Brain microvascular endothelial cell (primary cell): ENCODE results near the gene PSMB8.
A peak's percentile ranks its signal among the peaks of the same experiment; 100 is the strongest.

ENCODE experiments used
- DNase-seq: peaks from one replicate; pipeline ENCODE4 v3.0.0-alpha.2; 2020
- H3K27ac ChIP-seq: fragments of 250-450 bp; sonication (Bioruptor Pico); 2 replicates; pipeline ENCODE4 v1.5.1; 2020; ENCODE audit warnings: mild to moderate bottlenecking, moderate library complexity
- H3K27me3 ChIP-seq: fragments of 250-450 bp; sonication (Bioruptor Pico); replicated peaks from 2 replicates; pipeline ENCODE4 v1.5.1; 2020; ENCODE audit warnings: mild to moderate bottlenecking
- H3K36me3 ChIP-seq: fragments of 250-450 bp; sonication (Bioruptor Pico); replicated peaks from 2 replicates; pipeline ENCODE4 v1.5.1; 2020; ENCODE audit warnings: mild to moderate bottlenecking
- H3K4me3 ChIP-seq: 2 replicates; pipeline ENCODE4 v1.5.1; 2011; ENCODE audit warnings: low read depth, mild to moderate bottlenecking, control low read depth, low read length, moderate library complexity
- in situ Hi-C: cut with HindIII; loops from 2 replicates; pipeline ENCODE4 v1.10.0; 2017; ENCODE audit warnings: low sequenced_read_pairs, low pct_ligation_motif_present
- TF ChIP-seq, protein P1 (sequence below): IDR thresholded peaks from 2 replicates; pipeline ENCODE4 v1.5.1; 2011; ENCODE audit warnings: low read depth, mild to moderate bottlenecking, moderate library complexity, low read length, control low read depth, inconsistent platforms; ENCODE audit errors: missing control alignments

The PSMB8 gene

DNA sequence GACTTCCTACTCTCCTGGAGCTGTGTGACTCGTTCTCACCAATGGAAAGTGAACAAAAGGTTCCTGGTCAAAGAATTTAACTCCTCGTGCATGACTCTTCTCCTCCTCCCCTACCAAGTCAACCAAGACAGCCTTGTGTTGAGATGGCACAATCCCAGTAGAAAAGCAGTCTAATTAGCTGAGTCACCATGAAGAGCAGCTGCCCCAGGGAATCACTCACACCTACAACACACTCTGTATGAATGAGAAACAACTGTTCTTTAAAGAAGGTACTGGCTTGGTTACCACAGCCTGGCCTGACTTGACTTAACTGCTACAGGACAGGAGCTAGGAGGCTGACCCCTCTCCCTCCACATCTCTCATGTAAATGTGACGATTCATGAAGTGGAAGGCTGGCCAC is 24.1 kb downstream of the PSMB8 start:
- TF ChIP-seq, protein P1, sequence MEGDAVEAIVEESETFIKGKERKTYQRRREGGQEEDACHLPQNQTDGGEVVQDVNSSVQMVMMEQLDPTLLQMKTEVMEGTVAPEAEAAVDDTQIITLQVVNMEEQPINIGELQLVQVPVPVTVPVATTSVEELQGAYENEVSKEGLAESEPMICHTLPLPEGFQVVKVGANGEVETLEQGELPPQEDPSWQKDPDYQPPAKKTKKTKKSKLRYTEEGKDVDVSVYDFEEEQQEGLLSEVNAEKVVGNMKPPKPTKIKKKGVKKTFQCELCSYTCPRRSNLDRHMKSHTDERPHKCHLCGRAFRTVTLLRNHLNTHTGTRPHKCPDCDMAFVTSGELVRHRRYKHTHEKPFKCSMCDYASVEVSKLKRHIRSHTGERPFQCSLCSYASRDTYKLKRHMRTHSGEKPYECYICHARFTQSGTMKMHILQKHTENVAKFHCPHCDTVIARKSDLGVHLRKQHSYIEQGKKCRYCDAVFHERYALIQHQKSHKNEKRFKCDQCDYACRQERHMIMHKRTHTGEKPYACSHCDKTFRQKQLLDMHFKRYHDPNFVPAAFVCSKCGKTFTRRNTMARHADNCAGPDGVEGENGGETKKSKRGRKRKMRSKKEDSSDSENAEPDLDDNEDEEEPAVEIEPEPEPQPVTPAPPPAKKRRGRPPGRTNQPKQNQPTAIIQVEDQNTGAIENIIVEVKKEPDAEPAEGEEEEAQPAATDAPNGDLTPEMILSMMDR: no peak
- Histone ChIP-seq H3K36me3 (no peaks in the 10 kb centered on the region), H3K27me3 (no peaks in the 10 kb centered on the region), H3K27ac (no peak overlapping the region), H3K4me3 (no peak overlapping the region)
- peak; percentile 12 for DNase-seq
- in situ Hi-C loops: no loop called here

DNA sequence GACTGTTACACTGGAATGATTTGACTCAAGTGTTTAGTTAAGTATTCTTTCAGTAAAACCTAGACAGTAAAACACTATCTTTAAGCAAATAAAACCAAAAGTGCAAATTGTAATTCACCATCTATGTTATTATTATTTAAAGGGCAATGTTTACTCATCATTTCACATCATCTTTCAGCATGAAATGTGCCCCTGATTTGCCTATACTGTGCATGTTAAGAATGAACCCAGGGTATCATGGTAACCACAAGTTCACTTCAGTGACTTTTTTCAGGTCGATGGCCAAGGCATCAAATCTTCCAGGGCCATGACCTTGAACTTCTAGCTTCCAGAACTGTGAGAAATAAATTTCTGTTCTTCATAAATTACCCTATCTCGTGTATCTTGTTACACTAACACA is 25.0 kb downstream of the PSMB8 start:
- no peak overlapping the region for H3K27ac ChIP-seq
- H3K36me3 ChIP-seq: no peaks in the 10 kb centered on the region
- TF ChIP-seq, protein P1: no peak
- DNase-seq: no peak
- in situ Hi-C loops: no loop called here
- no peak overlapping the region for H3K4me3 ChIP-seq
- no peaks in the 10 kb centered on the region for H3K27me3 ChIP-seq

DNA sequence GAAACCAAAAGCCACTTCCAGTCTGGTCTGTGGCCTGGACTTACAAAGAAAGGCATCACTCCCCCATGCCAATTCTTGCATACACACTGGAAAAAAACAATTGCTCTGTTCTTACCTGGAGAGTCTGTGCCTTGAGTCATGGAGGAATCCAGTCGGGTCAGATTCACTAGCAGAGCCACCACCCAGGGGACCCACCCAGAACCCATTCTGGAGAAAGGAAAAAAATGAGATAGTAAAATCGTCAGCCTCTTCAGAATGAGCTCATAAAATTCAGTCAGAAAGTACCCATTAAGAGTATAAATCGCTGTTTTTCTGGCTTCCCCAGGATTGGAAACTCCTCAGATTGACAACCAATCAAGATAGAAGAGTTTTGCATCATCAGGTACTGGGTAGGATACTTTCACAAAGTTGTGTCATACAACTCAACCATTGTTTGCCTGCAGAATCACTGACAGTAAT is 27.1 kb downstream of the PSMB8 start, which contains the start of gene HLA-DOB:
TSS of gene HLA-DOB (minus strand) at position 257 of the 459 bp plus-strand sequence. CDS start at position 206, 51 bp downstream.
- no peaks in the 10 kb centered on the region for H3K27me3 ChIP-seq
- H3K36me3 ChIP-seq: no peaks in the 10 kb centered on the region
- no peak within 1 kb of the TSS for H3K27ac ChIP-seq
- H3K4me3 ChIP-seq: no peak within 1 kb of the TSS
- TF ChIP-seq, protein P1: no peak
- in situ Hi-C loops: no loop called here
- no peak for DNase-seq

- in situ Hi-C loops: no loop called here
- DNase-seq: no peak
- Histone ChIP-seq H3K27ac (no peak overlapping the region), H3K36me3 (no peaks in the 10 kb centered on the region), H3K4me3 (no peak overlapping the region), H3K27me3 (no peaks in the 10 kb centered on the region)
- TF ChIP-seq, protein P1: no peak
Measured at GRCh38 chr6:32815996-32816395, 27.9 kb downstream of the PSMB8 start.

DNA sequence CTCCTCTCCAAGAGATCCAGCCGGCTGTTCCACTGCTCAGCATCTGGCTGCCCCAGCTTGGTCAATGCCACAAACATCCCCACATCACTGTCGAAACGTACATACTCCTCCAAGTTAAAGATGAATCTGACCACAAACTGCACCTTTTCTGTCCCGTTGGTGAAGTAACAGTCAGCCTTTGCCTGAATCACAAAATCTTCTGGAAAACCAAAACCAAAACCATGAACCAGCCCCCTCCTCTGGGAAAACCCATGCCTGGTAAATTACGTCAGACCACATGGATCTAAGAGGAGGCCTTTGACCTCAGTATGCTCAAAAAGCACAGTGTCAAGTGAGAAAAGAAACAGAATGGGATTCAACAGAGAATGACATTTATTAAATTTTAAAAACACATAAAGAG is 28.7 kb downstream of the PSMB8 start:
- DNase-seq: peak; percentile 18
- TF ChIP-seq, protein P1: no peak
- in situ Hi-C loops: no loop called here
- Histone ChIP-seq H3K27me3 (no peaks in the 10 kb centered on the region), H3K36me3 (no peaks in the 10 kb centered on the region), H3K27ac (no peak overlapping the region), H3K4me3 (no peak overlapping the region)

- in situ Hi-C loops: no loop called here
- Histone ChIP-seq H3K27me3 (no peaks in the 10 kb centered on the region), H3K27ac (no peak overlapping the region), H3K4me3 (no peak overlapping the region), H3K36me3 (no peaks in the 10 kb centered on the region)
- DNase-seq: no peak
- TF ChIP-seq, protein P1: no peak
Measured at GRCh38 chr6:32814145-32814544, 29.7 kb downstream of the PSMB8 start.
